GM12865 (cell line): ENCODE data around the gene DYSF.

ENCODE experiments used
- DNase-seq: peaks from one replicate; pipeline ENCODE4 v3.0.0; 2010; ENCODE audit warnings: low read depth
- H3K4me3 ChIP-seq: 2 replicates; pipeline ENCODE4 v1.5.1; 2011; ENCODE audit warnings: mild to moderate bottlenecking, low read depth, low read length, control low read depth
- CTCF ChIP-seq: IDR thresholded peaks from 2 replicates; pipeline ENCODE4 v1.5.1; 2011; ENCODE audit warnings: low read length, control low read depth, low read depth, inconsistent platforms; ENCODE audit not compliant: insufficient read depth; ENCODE audit errors: missing control alignments

DYSF gene

DNA sequence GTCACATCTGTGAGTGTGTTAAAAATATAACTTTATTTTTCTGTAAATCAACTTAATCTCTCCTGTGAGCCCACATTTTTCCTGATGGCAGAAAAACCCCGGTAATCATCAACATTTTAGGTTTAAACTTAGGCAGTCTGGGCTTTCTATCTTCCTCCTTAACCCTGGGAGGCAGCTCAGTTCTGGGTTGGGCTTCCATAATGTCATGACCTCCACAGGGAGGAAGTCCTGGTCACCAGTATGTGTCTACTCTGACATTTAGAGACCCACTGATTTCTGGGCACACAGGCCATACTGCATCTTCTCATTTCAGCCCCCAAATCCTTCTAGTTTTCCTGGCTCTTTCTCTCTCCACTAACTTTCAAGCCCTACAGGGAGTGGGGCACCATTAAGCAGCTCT lies 181.2 kb downstream of the DYSF start:
- DNase-seq: no peak
- TF ChIP-seq CTCF: no peak
- no peak overlapping the region for H3K4me3 ChIP-seq

DNA sequence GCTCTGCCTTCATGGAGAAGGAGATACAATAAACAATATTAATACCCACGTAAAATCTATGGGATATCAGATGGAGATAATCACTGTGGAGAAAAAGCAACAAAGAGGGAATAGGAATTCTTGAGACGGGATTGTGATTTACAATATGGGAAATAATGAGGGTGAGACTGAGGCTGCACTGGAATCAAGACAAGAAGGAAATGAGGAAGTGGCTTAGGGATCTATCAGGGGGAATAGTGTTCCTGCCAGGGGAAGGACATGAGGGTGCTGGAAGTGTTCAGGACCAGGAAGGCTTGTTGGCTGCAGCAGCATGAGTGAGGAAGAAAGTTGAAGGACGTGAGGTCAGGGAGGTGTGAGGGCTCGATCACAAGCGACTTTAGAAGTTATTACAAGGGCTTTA lies 182.4 kb downstream of the DYSF start:
- no peak overlapping the region for H3K4me3 ChIP-seq
- TF ChIP-seq CTCF: no peak
- no peak for DNase-seq

DNA sequence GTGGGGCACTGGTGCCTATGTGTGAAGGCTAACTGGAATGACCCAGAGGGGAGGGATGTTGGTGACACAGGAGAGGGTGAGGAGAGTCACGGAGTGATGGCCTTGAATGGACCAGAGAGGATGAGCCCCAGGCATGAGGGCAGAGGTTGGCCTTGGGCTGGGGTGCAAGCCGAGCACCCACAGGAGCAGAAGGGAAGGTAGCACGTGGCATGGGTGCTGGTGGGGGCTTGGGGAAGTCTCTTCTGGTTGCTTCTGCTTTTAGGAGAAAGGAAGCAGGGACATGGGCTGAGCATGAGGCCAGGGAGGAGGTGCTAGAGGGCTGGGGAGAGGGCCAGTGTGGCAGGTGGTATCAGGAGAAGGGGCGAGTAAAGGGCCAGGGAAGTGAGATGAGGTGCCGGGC lies 183.8 kb downstream of the DYSF start:
- DNase-seq: no peak
- TF ChIP-seq CTCF: no peak
- no peak overlapping the region for H3K4me3 ChIP-seq

DNA sequence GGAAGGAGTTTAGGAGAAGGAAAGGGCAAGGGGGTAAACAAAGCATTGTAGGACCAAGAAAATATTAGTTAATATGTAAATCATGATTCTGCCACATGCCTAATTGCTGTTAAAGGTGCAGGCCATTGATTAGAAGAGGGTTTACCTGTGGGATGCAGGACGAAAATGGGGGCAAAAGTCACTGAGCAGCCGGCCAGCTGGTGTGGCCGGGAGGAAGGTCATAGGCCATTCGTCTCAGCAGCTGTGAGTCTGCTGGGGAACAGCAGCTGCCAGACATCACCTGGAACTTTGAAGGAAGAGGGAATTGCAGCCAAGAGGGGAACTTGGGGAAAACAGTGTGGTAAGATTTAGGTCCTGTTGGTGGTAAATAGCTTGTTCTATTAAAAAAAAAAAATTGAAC lies 184.4 kb downstream of the DYSF start:
- DNase-seq: no peak
- no peak for TF ChIP-seq CTCF
- no peak overlapping the region for H3K4me3 ChIP-seq

- no peak for TF ChIP-seq CTCF
- DNase-seq: no peak
- no peak overlapping the region for H3K4me3 ChIP-seq
These were observed 186.4 kb downstream of the DYSF start for GRCh38 chr2:71639735-71640134.

DNA sequence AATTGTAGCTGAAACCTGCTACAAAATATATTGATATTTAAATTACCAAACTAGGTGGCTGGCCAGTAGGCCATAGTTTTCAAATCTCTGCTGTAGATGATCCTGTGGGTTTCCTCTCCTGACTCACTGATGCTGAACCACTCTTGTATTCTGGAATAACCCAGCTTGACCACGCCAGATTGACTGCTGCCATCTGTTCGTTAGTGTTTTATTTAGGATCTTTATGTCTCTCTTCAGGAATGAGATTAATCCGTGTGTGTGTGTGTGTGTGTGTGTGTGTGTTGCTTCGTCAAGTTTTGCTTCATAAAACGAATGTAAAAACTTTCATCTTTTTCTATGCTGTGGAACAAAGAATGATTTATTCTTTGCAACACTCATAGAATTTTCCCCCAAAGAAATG lies 187.1 kb downstream of the DYSF start:
- no peak for TF ChIP-seq CTCF
- DNase-seq: no peak
- no peak overlapping the region for H3K4me3 ChIP-seq

- DNase-seq: no peak
- H3K4me3 ChIP-seq: no peak overlapping the region
- TF ChIP-seq CTCF: no peak
These were observed 190.5 kb downstream of the DYSF start for GRCh38 chr2:71643674-71644357.
